NCI-H1417 (cell line): Measurements from ENCODE around the gene TEX29.

Experiments
- DNase-seq, 3 experiments: peaks; one replicate each; lab custom pipeline; 2025; lab: John Stamatoyannopoulos, UW

The TEX29 gene

DNA sequence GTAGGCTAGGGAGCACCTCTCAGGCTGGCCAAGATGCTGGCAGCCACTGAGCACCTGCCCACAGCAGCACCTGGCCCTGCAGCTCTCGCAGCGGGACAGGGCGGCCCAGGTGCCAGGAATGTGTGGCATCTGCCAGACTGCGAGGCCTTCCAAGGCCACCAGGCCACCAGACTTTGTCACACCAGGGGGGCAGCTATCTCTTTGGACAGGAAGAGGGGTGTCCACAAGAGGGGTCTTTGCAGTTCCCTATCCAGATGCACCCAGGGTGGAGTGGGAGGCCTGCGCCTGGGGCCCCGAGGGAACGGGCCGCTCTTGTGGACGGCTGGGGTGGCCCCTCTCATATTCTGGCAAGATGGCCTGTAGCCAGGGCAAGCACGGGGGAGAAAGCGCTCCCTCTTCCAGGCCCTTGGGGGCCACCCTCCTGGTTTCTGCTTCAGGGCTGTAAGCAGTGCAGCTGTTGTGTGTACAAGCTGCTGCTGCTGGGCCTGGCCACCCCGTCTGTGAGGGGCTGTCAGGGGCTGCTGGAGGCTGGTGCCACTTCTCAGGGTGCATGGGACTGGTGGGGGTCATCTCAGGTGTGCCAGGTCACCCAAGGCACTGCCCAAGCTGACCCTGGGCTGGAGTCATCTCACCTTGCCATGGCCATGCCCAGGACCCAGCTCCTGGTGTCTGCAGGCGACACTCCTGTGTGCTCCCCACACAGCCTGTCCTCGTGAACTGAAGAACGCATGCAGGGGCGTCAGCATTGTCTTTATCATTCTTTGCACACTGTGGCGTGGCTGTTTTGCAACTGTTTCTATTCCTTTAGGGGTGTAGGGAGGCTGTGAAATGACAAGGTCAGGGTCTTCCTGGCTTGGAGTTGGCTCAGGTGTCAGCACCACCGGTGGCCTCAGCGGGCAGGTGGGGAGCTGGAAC lies 1.8 kb downstream of the TEX29 start:
- DNase-seq: no peak

DNA sequence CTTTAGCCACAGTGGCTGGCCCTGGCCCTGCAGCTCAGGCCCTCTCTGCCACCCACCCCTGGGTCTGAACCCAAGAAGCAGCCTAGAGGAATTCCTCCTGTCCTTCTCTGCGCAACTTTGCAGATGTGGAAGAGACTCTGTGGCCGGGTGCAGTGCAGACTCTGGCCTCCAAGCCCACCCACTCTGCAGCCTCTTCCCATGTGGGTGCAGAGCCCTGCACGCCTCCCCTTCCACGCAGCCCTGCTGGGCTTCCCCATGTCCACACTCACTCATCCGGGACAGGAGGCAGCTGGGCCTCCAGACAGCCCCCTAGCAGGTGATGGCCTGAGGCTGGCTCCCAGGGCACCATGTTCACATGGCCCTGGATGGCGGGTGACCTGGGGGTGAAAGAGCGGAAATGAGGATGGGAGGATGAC lies 2.5 kb downstream of the TEX29 start:
- no peak for DNase-seq

GRCh38 chr13:111323549-111323948 lies 3.1 kb downstream of the TEX29 start:
- DNase-seq: no peak

DNA sequence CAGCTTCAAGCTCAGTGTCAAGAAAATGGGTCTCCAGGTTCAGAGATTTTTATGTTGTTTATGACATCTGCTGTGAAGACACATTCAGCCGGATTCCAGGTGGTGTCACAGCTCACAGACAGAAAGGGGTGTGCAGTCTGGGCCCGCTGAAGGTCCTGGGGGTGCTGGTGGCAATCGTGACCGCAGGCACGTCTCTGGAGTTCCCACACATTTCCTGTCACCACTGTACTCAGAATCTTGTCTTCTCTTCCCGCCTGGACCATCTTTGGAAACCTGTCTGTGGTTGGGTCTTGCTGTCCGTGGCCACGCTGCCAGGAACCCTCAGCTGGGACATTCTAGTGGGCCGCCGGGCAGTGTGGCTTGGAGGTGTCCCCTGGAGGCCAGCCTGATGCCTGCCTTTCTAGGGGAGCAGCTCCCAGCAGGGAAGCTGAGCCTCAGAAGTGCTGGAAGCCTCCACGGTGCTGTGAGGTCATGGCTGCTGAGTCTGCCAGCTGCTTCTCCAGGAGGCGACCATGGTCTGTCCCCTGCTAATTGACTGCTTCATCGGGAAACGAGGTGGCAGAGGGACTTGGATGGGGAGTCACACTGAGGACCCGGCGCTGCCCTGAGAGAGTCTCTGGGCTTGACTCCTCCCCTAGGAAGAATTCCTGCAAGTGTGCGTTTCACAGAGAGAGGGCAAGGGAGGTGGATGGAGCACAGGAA lies 3.7 kb downstream of the TEX29 start:
- DNase-seq: no peak

DNA sequence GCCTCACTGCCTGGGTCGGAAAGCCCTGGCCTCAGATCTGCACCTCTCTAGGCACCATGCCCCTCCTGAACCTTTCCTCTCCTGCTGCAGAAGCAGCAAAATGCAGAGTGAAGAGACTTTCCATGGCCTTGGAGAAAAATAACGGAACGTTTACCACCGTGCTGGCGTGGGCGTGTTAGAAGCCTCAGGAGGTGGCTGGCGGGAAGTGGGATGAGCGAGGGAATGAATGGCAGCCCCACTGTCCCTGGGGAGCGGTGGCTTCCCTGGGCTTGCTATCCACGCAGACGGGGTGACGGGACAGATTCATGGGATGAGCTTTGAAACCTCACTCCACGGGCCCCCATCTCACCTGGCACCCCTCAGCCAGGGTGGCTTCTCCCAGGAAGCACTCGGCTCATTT lies 4.3 kb downstream of the TEX29 start:
- no peak for DNase-seq

GRCh38 chr13:111325146-111325890 lies 4.9 kb downstream of the TEX29 start:
- DNase-seq: no peak

DNA sequence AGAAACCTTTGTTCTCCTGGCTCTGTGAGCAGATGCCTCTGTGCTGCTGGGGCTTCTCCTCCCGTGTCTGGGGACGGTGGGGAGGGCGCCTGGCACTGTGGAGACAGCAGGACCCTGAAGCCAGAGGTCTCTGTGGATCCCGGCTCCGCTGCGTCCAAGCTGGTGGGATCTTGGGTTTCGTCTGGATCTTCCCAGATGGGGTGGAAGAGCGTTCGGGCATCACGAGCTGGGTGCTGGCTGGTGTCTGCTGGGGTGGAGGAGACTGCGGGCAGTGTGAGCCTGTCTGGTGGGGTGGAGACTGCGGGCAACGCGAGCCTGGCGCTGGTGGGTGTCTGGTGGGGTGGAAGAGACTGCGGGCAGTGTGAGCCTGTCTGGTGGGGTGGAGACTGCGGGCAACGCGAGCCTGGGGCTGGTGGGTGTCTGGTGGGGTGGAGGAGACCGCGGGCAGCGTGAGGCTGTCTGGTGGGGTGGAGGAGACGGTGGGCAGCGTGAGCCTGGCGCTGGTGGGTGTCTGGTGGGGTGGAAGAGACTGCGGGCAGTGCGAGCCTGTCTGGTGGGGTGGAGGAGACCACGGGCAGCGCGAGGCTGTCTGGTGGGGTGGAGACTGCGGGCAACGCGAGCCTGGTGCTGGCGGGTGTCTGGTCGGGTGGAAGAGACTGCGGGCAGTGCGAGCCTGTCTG lies 5.6 kb downstream of the TEX29 start:
- DNase-seq: no peak

DNA sequence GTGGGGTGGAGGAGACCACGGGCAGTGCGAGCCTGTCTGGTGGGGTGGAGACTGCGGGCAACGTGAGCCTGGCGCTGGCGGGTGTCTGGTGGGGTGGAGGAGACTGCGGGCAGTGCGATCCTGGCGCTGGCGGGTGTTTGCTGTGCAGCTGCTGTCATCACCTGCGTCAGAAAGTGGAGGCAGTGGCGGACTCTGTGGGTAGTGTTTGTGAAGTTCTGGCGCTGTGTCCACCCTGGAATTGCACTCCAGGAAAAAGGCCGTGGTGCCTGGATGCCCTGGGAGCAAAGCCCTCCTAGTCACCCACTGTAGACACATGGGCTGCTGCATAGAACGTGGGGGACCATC lies 6.2 kb downstream of the TEX29 start:
- no peak for DNase-seq

- no peak for DNase-seq
Measured at GRCh38 chr13:111326981-111327642, 6.7 kb downstream of the TEX29 start.

DNA sequence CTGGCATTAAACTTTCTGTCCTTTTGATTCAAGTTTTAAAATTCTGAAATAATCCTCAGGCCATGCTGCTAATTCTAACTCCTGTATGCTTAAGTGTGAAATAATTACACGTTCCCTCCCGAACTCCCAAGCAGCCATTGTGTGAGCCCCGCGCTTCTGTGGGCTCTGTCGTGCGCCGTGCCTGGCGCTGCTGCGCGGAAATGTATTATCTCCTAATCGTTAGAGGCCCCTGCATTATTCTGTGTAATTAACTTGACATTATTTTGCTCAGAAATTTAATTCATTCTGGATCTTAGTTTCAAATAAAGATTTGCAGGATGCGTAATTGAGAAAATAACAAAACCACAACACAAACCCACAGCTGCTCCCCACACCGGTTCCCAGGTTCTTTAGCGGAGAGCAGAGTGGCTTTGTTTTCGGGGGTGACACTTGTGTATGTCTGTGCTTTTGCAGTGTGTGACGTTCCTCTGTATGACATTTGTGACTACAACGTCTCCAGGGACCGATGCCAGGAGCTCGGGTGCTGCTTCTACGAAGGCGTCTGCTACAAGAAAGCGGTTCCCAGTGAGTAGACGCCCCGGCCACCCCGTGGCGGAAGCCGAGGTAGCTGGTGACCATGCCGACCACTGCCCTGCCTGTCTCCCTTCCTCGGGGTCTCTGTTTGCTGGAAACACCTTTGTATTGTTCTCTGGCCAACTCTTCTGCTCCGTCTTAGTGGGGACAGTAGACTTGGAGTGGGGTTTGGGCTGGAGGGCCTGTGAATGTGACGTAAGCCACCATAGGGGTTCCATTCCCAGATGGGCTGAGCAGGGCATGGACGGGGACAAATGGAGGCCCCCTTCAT lies 7.5 kb downstream of the TEX29 start:
- DNase-seq: peak in 1 of 3 experiments; percentile 33

DNA sequence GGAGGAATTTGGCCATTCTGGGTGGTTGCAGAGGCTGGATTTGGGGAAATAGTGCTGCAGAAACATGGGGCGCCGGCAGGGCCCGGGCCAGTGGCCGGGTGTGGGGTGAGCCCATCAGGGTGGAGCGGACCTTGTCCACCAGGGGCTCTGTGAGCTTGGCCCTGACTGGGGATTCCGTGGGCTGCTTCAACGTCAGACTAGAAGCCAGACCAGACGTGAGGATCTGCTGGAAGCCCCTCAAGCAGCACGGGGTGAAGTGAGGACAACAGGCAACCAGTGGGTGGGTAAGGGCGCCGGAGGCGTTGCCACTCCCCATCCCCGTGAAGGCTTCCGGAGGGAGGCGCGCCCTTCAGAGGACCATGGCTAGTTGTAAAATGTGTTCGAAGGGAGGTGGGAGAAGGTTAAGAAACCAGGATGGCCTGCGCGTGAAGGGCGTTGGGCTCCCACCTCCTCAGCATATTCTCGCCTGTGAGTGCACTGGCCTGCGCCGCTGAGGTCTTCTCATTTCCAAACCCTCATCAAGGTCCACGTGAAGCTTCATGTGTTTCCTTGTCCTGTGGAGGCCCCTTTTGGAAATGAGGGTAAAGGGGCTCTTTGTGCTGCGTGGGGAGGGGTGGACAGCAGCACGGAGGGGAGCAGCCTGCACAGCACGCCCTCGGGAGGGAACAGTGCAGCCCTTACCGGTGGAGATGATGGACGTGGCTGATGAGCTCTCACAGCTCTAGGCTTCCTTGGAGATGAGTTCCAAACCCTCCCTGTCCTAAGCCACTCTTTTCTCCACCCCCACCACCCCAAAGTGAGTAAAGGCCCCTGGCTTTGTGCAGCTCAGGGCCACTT lies 8.3 kb downstream of the TEX29 start:
- no peak for DNase-seq

DNA sequence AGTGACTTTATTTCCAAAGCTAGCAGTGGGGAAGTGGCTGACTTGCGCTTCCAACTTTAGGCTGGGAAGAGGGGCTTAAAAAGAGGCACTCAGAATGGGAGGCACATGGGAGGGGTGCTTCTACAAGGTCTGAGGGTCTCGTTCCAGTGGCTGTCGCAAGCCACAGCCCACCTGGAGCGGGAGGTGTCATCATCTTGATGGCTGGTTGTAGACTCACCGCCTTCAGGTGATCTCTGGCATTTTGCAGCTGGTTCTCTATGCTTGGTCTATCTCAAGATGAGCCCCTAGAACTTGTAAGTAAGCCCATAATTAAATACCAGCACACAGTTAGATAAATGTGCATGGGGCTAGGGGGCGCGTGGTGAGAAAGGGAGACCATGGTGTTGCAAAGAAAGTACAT lies 9.2 kb downstream of the TEX29 start:
- DNase-seq: no peak

GRCh38 chr13:111330066-111330610 lies 9.7 kb downstream of the TEX29 start:
- DNase-seq: no peak

DNA sequence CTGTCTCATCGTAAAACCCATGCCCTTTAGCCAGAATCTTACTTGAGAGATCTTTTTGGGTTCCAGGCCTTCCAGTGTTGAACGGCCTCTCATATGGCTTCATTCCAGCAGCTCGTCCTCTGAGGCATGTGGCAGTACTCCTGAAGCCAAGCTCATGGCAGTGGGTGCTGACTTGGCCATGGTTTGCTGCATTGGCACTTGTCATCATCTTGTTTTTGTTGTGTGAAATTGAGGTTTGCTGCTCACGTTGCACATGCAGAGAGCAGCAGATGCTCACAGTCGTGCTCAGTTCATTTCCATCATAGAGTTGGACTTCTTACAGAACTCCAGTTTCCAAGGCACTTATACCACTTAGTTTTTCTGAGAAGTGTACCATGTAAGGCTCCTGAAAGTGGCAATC lies 14.9 kb downstream of the TEX29 start:
- no peak for DNase-seq

GRCh38 chr13:111336666-111337065 lies 16.2 kb downstream of the TEX29 start:
- DNase-seq: no peak

DNA sequence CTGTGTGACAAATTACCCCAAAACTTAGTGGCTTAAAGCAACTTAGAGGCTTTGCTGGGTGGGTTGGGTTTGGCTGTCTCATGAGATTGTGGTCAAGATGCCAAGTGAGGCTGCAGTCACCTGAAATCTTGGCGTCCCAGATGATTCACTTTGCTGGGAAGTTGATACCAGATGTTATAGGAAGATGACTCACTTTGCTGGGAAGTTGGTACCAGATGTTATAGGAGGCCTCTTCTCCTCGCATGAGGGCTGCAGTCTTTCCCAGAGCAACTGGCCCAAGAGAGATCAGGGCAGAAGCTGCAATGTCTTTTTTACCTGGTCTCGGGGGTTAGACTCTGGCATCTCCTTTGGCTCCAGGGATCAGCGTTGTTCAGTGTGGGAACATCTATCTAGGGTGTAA lies 16.8 kb downstream of the TEX29 start:
- DNase-seq: no peak

GRCh38 chr13:111337741-111338140 lies 17.3 kb downstream of the TEX29 start:
- DNase-seq: no peak

DNA sequence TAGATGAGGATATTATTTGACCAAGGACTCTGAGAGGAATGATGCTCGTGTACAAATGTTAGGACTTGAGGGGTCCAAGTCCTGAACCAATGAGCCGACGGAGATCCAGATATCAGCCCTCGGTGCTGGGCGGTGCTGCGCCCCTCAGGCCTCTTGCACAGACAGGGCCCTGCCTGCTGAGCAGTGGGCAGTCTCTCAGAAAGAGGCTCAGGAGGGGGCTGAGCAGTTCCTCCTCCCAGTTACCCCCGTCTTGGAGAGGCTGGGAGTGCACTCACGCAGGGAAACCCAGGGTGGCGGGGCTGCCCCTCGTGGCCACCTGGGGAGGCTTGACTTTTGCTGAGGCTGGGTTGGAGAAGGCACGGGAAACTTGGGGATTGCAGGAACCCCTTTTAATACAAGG lies 18.4 kb downstream of the TEX29 start:
- no peak for DNase-seq

DNA sequence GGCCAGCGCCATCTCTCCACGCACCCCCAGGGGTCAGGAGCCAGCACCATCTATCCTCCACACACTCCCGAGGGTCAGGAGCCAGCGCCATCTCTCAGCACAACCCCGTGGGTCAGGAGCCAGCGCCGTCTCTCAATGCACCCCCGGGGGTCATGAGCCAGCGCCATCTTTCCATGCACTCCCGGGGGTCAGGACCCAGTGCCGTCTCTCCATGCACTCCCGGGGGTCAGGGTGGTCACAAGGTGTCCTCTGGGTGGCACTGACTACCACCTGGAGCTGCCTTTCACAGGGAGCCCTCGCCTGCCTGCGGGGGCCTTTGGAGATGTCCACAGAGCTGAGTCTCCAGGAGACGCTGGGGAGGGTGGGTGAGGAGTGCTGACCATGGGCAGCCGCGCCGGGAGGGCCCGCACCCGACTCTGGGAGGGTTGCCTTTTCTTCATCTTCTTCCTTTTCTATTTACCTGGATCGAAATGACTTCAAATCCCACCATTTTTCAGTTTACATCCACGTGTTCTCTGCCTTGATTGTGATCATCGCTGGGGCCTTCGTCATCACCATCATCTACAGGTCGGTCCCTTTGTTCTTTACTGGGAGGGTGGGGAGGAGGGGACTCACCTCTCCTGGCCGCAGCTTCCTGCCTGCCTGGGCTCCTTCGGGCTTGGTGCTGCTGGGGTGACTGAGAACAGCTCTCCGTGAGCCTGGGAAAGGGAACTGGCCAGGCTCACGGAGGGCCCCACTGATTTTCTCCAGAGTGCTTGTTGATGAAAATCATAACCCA lies 19.1 kb downstream of the TEX29 start:
- no peak for DNase-seq
